ENCODE results near the gene RARS2.
"Not testable (repeated sequence)": the region's sequence is repeated elsewhere in the genome, so short reads cannot be mapped to it uniquely, and the experiment has no call there.

The RARS2 gene

DNA sequence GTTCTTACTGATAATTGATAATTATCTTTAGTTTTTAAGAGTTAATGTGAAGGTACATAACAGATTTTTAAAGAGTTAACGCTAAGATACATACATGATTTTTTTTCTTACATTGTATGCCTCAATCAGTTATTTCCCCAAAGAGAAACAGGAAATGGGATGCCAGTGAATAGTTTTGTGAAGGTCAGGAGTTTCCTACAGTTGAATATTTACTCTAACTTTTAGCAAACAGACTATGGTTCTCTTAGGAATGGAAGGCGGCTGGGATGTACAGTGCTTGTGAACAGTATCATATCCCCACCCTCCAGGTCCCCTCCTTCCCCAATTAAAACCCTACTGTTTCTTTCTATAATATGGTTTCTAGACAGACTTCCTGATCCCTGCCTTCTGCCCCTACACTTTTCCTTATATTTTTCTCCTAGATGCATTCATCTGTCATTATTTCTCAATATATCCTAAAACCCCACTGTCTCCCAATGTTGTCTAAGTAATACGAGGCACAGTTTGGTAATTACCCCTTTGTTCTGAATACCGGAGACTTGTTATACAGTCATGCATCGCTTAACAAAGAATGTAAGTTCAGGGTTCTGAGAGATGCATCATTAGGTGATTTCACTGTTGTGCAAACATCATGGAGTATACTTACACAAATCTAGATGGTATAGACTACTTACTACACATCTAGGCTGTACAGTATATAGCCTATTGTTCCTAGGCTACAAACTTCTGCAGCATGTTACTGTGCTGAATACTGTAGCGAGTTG is 87.8 kb downstream of the RARS2 start:
- peak in 1 of 2 donors; percentile 8 for DNase-seq (ENCODE audit: low read depth in 2 of 2)
- TF ChIP-seq, protein P1, sequence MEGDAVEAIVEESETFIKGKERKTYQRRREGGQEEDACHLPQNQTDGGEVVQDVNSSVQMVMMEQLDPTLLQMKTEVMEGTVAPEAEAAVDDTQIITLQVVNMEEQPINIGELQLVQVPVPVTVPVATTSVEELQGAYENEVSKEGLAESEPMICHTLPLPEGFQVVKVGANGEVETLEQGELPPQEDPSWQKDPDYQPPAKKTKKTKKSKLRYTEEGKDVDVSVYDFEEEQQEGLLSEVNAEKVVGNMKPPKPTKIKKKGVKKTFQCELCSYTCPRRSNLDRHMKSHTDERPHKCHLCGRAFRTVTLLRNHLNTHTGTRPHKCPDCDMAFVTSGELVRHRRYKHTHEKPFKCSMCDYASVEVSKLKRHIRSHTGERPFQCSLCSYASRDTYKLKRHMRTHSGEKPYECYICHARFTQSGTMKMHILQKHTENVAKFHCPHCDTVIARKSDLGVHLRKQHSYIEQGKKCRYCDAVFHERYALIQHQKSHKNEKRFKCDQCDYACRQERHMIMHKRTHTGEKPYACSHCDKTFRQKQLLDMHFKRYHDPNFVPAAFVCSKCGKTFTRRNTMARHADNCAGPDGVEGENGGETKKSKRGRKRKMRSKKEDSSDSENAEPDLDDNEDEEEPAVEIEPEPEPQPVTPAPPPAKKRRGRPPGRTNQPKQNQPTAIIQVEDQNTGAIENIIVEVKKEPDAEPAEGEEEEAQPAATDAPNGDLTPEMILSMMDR (IDR thresholded peaks at IDR 0.05; ENCODE audit: low read depth, low read length) = no peak
- H3K4me3 ChIP-seq (replicated peaks in 1 of 2; ENCODE audit: low read depth in 2 of 2, low read length in 2 of 2) = no peak overlapping the region

DNA sequence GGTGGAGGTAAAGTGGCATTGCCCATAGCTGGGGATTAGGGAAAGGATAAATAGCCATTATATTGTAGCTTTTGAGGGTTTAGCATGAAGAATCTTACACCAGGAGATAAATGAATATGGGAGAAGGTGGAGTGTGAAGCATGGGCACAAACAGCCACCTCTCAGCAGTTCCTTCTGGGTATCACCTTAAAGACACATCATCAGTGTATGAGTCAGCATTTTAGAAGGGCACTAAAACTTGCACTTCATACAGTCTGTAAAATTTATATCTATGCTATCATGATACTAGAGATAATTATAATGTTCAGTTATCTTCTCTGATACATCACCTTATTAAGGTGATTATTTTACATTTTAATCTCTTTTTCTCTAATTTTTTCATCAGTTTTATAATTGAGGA is 91.7 kb downstream of the RARS2 start:
- DNase-seq (ENCODE audit: low read depth in 2 of 2) = no peak
- no peak overlapping the region for H3K4me3 ChIP-seq (replicated peaks in 1 of 2; ENCODE audit: low read depth in 2 of 2, low read length in 2 of 2)
- TF ChIP-seq, protein P1 (IDR thresholded peaks at IDR 0.05; ENCODE audit: low read depth, low read length) = no peak

DNA sequence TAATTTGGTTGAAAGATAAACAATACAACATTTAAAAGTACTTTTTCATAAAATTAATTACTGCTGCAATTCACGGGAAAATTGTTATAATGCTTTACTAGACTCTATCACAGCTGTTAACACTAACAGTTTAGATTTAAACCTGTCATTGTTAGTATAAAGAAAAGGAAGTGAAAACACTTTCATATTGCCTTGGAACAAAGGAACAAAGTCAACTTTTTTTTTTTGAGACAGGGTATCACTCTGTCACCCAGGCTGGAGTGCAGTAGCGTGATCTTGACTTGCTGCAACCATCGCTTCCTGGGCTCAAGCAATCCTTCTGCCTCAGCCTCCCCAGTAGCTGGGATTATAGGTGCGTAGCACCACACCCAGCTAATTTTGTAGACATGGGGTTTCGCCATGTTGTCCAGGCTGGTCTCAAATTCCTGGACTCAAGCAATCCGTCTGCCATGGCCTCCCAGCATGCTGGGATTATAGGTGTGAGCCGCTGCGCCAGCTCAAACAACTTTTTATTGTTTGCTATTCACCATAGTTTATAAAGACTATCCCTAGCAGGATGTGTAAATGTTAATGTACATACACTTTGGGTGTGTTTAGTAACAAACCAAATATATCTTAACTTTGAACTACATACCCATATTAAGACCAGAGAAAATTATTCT is 94.9 kb downstream of the RARS2 start:
- H3K4me3 ChIP-seq (replicated peaks in 1 of 2; ENCODE audit: low read depth in 2 of 2, low read length in 2 of 2) = no peak overlapping the region
- TF ChIP-seq, protein P1 (IDR thresholded peaks at IDR 0.05; ENCODE audit: low read depth, low read length) = no peak
- DNase-seq (ENCODE audit: low read depth in 2 of 2) = no peak

DNA sequence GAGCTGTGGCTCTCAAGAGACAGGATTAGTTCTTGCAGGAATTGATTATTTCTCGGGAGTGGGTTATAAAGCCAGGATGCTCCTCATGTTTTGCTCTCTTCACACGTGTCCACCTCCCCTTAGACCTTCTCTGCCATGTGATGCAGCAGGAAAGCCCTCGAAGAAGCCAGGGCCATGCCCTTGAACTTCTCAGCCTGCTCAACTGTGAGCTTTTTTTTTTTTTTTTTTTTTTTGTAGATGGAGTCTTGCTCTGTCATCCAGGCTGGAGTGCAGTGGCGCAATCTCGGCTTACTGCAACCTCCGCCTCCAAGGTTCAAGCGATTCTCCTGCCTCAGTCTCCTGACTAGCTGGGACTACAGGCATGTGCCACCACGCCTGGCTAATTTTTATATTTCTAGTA is 100.5 kb downstream of the RARS2 start:
- not testable (repeated sequence) for DNase-seq (ENCODE audit: low read depth in 2 of 2); H3K4me3 ChIP-seq (replicated peaks in 1 of 2; ENCODE audit: low read depth in 2 of 2, low read length in 2 of 2)

DNA sequence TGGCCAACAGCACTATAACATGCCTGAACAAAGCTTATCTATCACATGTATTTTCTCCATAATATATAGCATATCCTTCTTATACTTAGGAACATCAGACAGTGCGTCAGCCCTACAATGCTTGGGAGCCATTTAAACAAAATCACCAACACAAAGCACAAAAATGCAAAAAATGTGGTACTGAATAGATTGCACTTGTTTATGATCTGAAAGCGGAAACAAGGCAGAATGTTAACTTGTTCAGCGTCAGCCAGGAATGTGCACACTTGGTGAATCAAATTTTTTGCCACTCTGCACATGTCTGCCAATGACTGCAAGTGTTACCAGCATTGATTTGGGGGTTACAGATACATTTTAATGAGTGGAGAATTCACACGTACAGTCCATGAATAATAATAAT is 102.2 kb downstream of the RARS2 start:
- DNase-seq (ENCODE audit: low read depth in 2 of 2) = peak; percentile 10 to 27
- TF ChIP-seq, protein P1 (IDR thresholded peaks at IDR 0.05; ENCODE audit: low read depth, low read length) = no peak
- no peak overlapping the region for H3K4me3 ChIP-seq (replicated peaks in 1 of 2; ENCODE audit: low read depth in 2 of 2, low read length in 2 of 2)

DNA sequence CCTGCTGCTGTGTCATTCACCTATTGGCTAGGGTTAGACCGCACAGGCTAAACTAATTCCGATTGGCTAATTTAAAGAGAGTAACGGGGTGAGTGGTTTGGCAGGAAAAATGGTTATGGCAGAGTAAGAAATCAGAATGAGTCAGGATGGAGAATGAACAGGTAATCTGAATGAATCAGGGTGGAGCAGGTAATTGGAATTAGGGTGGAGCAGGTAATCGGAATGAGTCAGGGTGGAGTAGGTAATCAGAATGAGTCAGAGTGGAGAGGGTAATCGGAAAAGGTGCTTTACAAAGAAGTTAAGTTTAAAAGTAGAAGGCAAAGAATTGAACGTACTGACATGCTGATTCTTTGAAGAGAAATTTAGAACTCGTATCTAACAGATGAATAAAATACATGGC is 105.3 kb downstream of the RARS2 start:
- no peak overlapping the region for H3K4me3 ChIP-seq (replicated peaks in 1 of 2; ENCODE audit: low read depth in 2 of 2, low read length in 2 of 2)
- DNase-seq (ENCODE audit: low read depth in 2 of 2) = no peak
- TF ChIP-seq, protein P1 (IDR thresholded peaks at IDR 0.05; ENCODE audit: low read depth, low read length) = no peak

DNA sequence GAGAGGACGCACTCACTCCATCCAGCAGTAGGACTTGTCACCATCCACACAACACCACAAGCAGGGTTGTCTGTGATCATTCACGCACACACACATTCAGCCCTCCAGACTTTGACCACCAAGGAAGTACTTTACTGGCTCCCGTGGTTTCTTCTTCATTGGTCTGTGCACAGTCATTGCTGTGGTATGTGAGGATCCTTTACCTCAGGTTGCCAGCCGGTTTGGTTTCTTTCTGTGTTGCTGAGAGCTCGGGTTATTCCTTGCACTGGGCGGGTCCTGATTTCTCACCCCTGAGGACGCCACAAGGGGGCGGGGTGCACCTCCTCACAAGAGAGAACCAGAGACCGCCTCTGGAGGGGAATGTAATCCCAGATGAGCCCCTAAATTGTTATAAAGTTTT is 105.9 kb downstream of the RARS2 start:
- H3K4me3 ChIP-seq (replicated peaks in 1 of 2; ENCODE audit: low read depth in 2 of 2, low read length in 2 of 2) = no peak overlapping the region
- DNase-seq (ENCODE audit: low read depth in 2 of 2) = peak; percentile 7 to 38
- TF ChIP-seq, protein P1 (IDR thresholded peaks at IDR 0.05; ENCODE audit: low read depth, low read length) = no peak
